HUES64 (cell line): Measurements from ENCODE around the gene JAML.
A peak's percentile ranks its signal among the peaks of the same experiment; 100 is the strongest.

Experiments used
- H3K27ac ChIP-seq: 2 replicates; pipeline ENCODE4 v1.7.0; 2013; ENCODE audit warnings: low read depth, low read length, inconsistent platforms
- H3K27me3 ChIP-seq: 2 replicates; pipeline ENCODE4 v1.6.1; 2013; ENCODE audit warnings: mild to moderate bottlenecking, low read length; ENCODE audit not compliant: insufficient read depth
- H3K36me3 ChIP-seq: 2 replicates; pipeline ENCODE4 v1.6.1; 2013; ENCODE audit warnings: mild to moderate bottlenecking, low read length; ENCODE audit not compliant: insufficient read depth
- H3K4me1 ChIP-seq: 2 replicates; pipeline ENCODE4 v1.6.1; 2013; ENCODE audit warnings: mild to moderate bottlenecking, low read length, moderate library complexity; ENCODE audit not compliant: insufficient read depth
- H3K4me3 ChIP-seq: 2 replicates; pipeline ENCODE4 v1.5.1; 2013; ENCODE audit warnings: mild to moderate bottlenecking, low read length, moderate library complexity
- H3K9ac ChIP-seq: 2 replicates; pipeline ENCODE4 v1.6.1; 2013; ENCODE audit warnings: mild to moderate bottlenecking, low read depth, low read length
- H3K9me3 ChIP-seq: 2 replicates; pipeline ENCODE4 v1.6.1; 2013; ENCODE audit warnings: low read depth, low read length; ENCODE audit not compliant: insufficient read depth
- WGBS: fragments of 150-250, 120-280 bp; methylation state at CpG from one replicate; pipeline ENCODE4 v1.1.7; 2013; ENCODE audit warnings: missing lambda C conversion rate; 5-methylcytosine and 5-hydroxymethylcytosine counted together

Gene JAML

GRCh38 chr11:118151431-118151830, 73.4 kb downstream of the JAML start:
- peaks cover 26% of the 10 kb centered on the region for H3K4me1 ChIP-seq
- peak overlapping the region; percentile 71; the same call in 1 of the 2 replicates for H3K4me3 ChIP-seq
- no peaks in the 10 kb centered on the region for H3K36me3 ChIP-seq
- 77% methylated on average over 4 of the region's 5 CpGs for WGBS
- no peaks in the 10 kb centered on the region for H3K9me3 ChIP-seq
- no peak overlapping the region for H3K27ac ChIP-seq
- H3K9ac ChIP-seq, result no peak overlapping the region
- H3K27me3 ChIP-seq, result peaks cover 99% of the 10 kb centered on the region

DNA sequence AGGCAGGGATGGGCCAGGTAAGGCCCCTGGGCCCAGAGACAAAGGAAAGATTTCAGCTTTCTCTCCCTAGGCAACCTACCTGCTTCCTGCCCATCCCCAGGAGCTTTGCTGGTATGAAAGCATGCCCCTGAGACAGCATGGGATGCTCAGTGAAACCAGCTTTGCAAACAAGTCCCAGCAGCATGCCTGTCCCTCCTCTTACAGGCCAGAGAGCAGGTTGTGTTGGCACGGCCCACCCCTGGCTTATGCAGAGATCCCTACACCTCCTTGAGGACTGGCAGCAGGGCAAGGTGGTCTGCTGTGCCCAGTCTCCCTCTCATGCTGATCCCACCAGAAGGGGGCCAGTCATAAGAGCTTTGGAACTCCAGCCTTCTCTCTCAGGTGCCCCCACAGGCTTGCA, 75.3 kb downstream of the JAML start:
- no peak overlapping the region for H3K9ac ChIP-seq
- H3K4me1 ChIP-seq, result peaks cover 11% of the 10 kb centered on the region; the same call in 1 of the 2 replicates
- 69% methylated on average over 1 of the region's 1 CpG for WGBS
- H3K9me3 ChIP-seq, result no peaks in the 10 kb centered on the region
- H3K4me3 ChIP-seq, result no peak overlapping the region
- no peak overlapping the region for H3K27ac ChIP-seq
- no peaks in the 10 kb centered on the region for H3K36me3 ChIP-seq
- H3K27me3 ChIP-seq, result peaks cover 95% of the 10 kb centered on the region

GRCh38 chr11:118148856-118149255, 76.0 kb downstream of the JAML start:
- H3K4me1 ChIP-seq, result peaks cover 10% of the 10 kb centered on the region; the same call in 1 of the 2 replicates

GRCh38 chr11:118148240-118148639, 76.6 kb downstream of the JAML start:
- no peak overlapping the region for H3K9ac ChIP-seq
- H3K9me3 ChIP-seq, result no peaks in the 10 kb centered on the region
- no peak overlapping the region for H3K4me3 ChIP-seq
- no peak overlapping the region for H3K27ac ChIP-seq
- peaks cover 10% of the 10 kb centered on the region; the same call in 1 of the 2 replicates for H3K4me1 ChIP-seq
- no peaks in the 10 kb centered on the region for H3K36me3 ChIP-seq
- peaks cover 93% of the 10 kb centered on the region for H3K27me3 ChIP-seq
- WGBS, result 82% methylated on average over 8 of the region's 8 CpGs

More at GRCh38 chr11:118148856-118149255, 76.0 kb downstream of the JAML start:
- no peak overlapping the region for H3K9ac ChIP-seq
- H3K27ac ChIP-seq, result no peak overlapping the region
- no peaks in the 10 kb centered on the region for H3K9me3 ChIP-seq
- H3K4me3 ChIP-seq, result no peak overlapping the region
- 94% methylated on average over 2 of the region's 2 CpGs for WGBS
- H3K36me3 ChIP-seq, result no peaks in the 10 kb centered on the region
- H3K27me3 ChIP-seq, result peaks cover 95% of the 10 kb centered on the region

GRCh38 chr11:118147502-118147901, 77.3 kb downstream of the JAML start:
- no peak overlapping the region for H3K27ac ChIP-seq
- H3K9me3 ChIP-seq, result no peaks in the 10 kb centered on the region
- WGBS, result 56% methylated on average over 2 of the region's 3 CpGs
- H3K9ac ChIP-seq, result no peak overlapping the region
- no peak overlapping the region for H3K4me3 ChIP-seq
- peaks cover 10% of the 10 kb centered on the region; the same call in 1 of the 2 replicates for H3K4me1 ChIP-seq
- H3K27me3 ChIP-seq, result peaks cover 94% of the 10 kb centered on the region
- no peaks in the 10 kb centered on the region for H3K36me3 ChIP-seq

DNA sequence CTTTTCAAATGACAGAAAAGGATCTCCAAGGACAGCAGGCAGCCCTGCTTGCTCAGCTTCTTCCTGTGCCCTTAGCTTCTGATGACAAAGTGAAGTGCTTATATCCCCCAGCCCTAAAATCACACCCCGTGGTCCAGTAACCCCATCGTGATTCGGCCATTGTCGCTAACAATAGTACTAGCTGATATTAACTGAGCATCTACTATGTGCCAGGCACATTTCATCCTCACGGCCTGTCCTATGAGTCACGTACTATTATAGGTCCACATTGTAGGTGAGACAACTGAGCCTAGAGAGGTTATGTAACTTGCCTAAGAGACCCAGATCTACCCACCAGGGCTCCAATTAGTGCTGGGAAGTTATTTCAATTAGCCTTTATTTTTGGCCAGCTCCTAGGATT, 78.3 kb downstream of the JAML start:
- H3K4me1 ChIP-seq, result peaks cover 6% of the 10 kb centered on the region; the same call in 1 of the 2 replicates
- no peak overlapping the region for H3K27ac ChIP-seq
- no peaks in the 10 kb centered on the region for H3K9me3 ChIP-seq
- peak overlapping the region; percentile 57; the same call in 1 of the 2 replicates for H3K4me3 ChIP-seq
- no peaks in the 10 kb centered on the region for H3K36me3 ChIP-seq
- H3K27me3 ChIP-seq, result peaks cover 85% of the 10 kb centered on the region
- no peak overlapping the region for H3K9ac ChIP-seq
- 83% methylated on average over 6 of the region's 6 CpGs for WGBS

DNA sequence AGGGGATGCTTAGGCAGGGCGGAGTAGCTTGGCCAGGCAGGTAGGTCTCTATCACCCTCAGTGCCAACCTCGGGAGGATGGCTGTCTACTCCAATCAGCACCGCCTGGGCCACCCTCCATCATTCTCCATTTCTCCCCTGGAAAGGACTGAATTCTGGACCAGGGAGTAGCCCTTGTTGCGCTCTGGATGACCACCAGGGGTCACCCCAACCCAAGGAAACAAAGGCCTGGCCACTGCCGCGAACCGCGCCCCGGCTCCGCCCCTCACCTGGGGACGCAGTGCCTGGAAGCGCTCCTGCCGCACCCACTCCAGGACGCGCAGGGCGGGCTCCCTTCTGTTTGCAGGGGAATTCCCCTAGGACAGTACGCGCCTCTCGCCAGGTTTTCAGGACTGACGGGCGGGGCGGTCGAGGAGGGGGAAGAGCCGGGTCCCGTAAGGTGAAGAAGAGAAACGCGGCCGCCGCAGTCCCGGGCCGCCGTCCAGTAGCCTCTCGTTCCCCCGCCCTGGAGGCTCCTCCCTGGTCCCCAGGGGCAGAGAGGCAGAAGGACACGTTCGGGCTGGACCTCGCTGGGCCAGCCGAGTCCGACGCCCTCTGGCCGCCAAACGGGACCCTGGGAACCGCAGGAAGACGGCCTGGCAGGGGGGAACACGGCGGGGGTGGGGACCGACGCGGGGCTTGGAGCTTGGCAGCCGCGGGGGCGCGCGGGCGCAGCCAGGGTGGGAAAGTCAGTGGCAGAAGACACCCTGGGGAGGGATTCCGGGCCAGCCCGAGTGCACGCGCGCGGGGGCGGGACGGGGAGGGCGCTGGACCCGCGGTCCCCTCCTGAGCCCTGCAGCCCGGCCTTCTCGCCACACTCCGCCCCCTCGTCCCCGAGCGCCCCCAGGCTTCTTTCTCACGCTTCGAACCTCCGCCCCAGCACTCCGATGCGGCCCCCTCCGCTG, 79.3 kb downstream of the JAML start:
- Histone ChIP-seq H3K9me3 (no peaks in the 10 kb centered on the region), H3K4me3 (peak overlapping the region; percentile 57), H3K27ac (no peak overlapping the region), H3K36me3 (no peaks in the 10 kb centered on the region), H3K27me3 (peaks cover 75% of the 10 kb centered on the region), H3K4me1 (0 out of 2 replicates have a peak, but pooled peaks cover 2% of the 10 kb centered on the region), H3K9ac (no peak overlapping the region)
- WGBS, result under 1% methylated on average over 78 of the region's 78 CpGs

GRCh38 chr11:118144301-118145268, 80.2 kb downstream of the JAML start:
- H3K4me3 ChIP-seq, result no peak overlapping the region
- H3K4me1 ChIP-seq, result 0 out of 2 replicates have a peak, but pooled peaks cover 2% of the 10 kb centered on the region
- peaks cover 65% of the 10 kb centered on the region for H3K27me3 ChIP-seq
- no peak overlapping the region for H3K27ac ChIP-seq
- 76% methylated on average over 20 of the region's 20 CpGs for WGBS
- H3K9ac ChIP-seq, result no peak overlapping the region
- no peaks in the 10 kb centered on the region for H3K9me3 ChIP-seq
- H3K36me3 ChIP-seq, result no peaks in the 10 kb centered on the region
